GM18526 (cell line): ENCODE data around the gene URAD.

ENCODE experiments used
- POLR2A ChIP-seq: IDR thresholded peaks from 3 replicates; pipeline ENCODE4 v1.6.1; 2011; ENCODE audit not compliant: insufficient read length; ENCODE audit errors: extremely low read depth

URAD gene

GRCh38 chr13:27955014-27955591, 33.4 kb downstream of the URAD start:
- TF ChIP-seq POLR2A: no peak

GRCh38 chr13:27954406-27954851, 34.1 kb downstream of the URAD start:
- TF ChIP-seq POLR2A: no peak

- no peak for TF ChIP-seq POLR2A
These were observed 34.7 kb downstream of the URAD start for GRCh38 chr13:27953676-27954405.

GRCh38 chr13:27952876-27953675, 35.4 kb downstream of the URAD start:
- TF ChIP-seq POLR2A: no peak

- no peak for TF ChIP-seq POLR2A
These were observed 45.5 kb downstream of the URAD start for GRCh38 chr13:27942972-27943371.

- no peak for TF ChIP-seq POLR2A
These were observed 54.7 kb downstream of the URAD start for GRCh38 chr13:27933580-27934328.

- no peak for TF ChIP-seq POLR2A
These were observed 55.4 kb downstream of the URAD start for GRCh38 chr13:27933118-27933517.

GRCh38 chr13:27929868-27930267, 58.6 kb downstream of the URAD start:
- no peak for TF ChIP-seq POLR2A

- no peak for TF ChIP-seq POLR2A
These were observed 59.4 kb downstream of the URAD start for GRCh38 chr13:27928805-27929753.

- no peak for TF ChIP-seq POLR2A
These were observed 60.1 kb downstream of the URAD start for GRCh38 chr13:27928353-27928804.
